DND-41 (cell line): ENCODE results near the gene GMPPB.

Experiments used
- ATAC-seq: fragments of 200-7000 bp; cut with Tn5 transposase; 3 replicates; pipeline ENCODE4 v1.9.1; 2021; ENCODE audit warnings: low read depth; ENCODE audit not compliant: insufficient read depth
- DNase-seq: peaks from one replicate; pipeline ENCODE4 v3.0.0-alpha.2; 2020
- H2AFZ ChIP-seq: 2 replicates; pipeline ENCODE4 v1.6.0; 2012; ENCODE audit warnings: low read depth, low read length
- H3K27ac ChIP-seq: 2 replicates; pipeline ENCODE4 v1.5.1; 2012; ENCODE audit warnings: low read length, inconsistent platforms
- H3K27me3 ChIP-seq: fragments of 200-600 bp; sonication (generic); 2 replicates; pipeline ENCODE4 v1.6.0; 2012; ENCODE audit warnings: low read length, mild to moderate bottlenecking, inconsistent platforms; ENCODE audit not compliant: insufficient read depth, poor library complexity
- H3K36me3 ChIP-seq: 2 replicates; pipeline ENCODE4 v1.5.1; 2012; ENCODE audit warnings: low read length, inconsistent platforms; ENCODE audit not compliant: insufficient read depth
- H3K4me1 ChIP-seq: 2 replicates; pipeline ENCODE4 v1.5.1; 2012; ENCODE audit warnings: mild to moderate bottlenecking, low read length; ENCODE audit not compliant: insufficient read depth
- H3K4me2 ChIP-seq: 2 replicates; pipeline ENCODE4 v1.6.0; 2012; ENCODE audit warnings: mild to moderate bottlenecking, moderate library complexity, low read length, inconsistent platforms; ENCODE audit not compliant: insufficient read depth
- H3K4me3 ChIP-seq, 2 experiments: fragments of 200-600 bp in 1 of 2; shearing (Covaris generic) in 1 of 2; 2 replicates each; pipeline ENCODE4 v1.5.1; 2012 to 2016; ENCODE audit warnings: inconsistent platforms in 2 of 2, low read length in 2 of 2, mild to moderate bottlenecking in 2 of 2, low read depth in 1 of 2, moderate library complexity in 1 of 2
- H3K79me2 ChIP-seq: 2 replicates; pipeline ENCODE4 v1.6.0; 2012; ENCODE audit warnings: low read length, inconsistent platforms; ENCODE audit not compliant: insufficient read depth
- H3K9ac ChIP-seq: 2 replicates; pipeline ENCODE4 v1.6.0; 2012; ENCODE audit warnings: low read depth, mild to moderate bottlenecking, inconsistent platforms, low read length, moderate library complexity
- H3K9me3 ChIP-seq: 2 replicates; pipeline ENCODE4 v1.5.1; 2012; ENCODE audit warnings: low read length, moderate library complexity, mild to moderate bottlenecking, inconsistent platforms; ENCODE audit not compliant: insufficient read depth, severe bottlenecking
- H4K20me1 ChIP-seq: 2 replicates; pipeline ENCODE4 v1.6.0; 2012; ENCODE audit warnings: low read length; ENCODE audit not compliant: insufficient read depth
- CTCF ChIP-seq: IDR thresholded peaks from 2 replicates; pipeline ENCODE4 v1.5.1; 2012; ENCODE audit warnings: borderline replicate concordance, low read length, moderate library complexity, mild to moderate bottlenecking; ENCODE audit not compliant: poor library complexity, severe bottlenecking; ENCODE audit errors: extremely low read depth
- EZH2 ChIP-seq: IDR thresholded peaks from 3 replicates; pipeline ENCODE4 v1.6.1; 2012; ENCODE audit warnings: borderline replicate concordance, low read depth, mild to moderate bottlenecking, moderate library complexity, low read length, inconsistent platforms; ENCODE audit not compliant: severe bottlenecking

The GMPPB gene

DNA sequence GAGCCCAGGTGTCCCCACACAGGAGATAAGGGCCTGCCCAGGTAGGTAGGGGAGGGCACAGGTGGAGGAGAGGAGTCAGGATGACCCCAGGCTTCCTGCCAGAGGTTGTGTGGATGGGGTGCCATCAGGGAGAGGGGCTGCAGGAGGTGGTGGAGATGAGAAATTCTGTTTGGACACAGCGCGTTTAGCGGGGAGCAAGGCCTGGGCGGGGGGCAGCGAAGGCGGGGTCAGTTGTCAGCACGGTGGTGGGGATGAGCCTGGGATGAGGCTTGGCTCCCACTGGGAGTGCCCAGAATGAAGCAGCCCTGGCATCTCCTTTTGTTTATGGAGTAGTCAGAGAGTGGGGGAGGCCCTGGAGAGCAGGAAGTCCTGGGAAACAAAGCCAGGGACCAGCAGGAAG, 19.8 kb downstream of the GMPPB start:
- H2AFZ ChIP-seq, result no peak overlapping the region
- H3K4me3 ChIP-seq, result no peak overlapping the region
- H3K4me1 ChIP-seq, result no peaks in the 10 kb centered on the region
- peaks cover 4% of the 10 kb centered on the region; the same call in 1 of the 2 replicates for H4K20me1 ChIP-seq
- no peak overlapping the region for H3K4me2 ChIP-seq
- no peaks in the 10 kb centered on the region for H3K79me2 ChIP-seq
- TF ChIP-seq EZH2, result no peak
- TF ChIP-seq CTCF, result no peak
- H3K9ac ChIP-seq, result no peak overlapping the region
- no peaks in the 10 kb centered on the region for H3K27me3 ChIP-seq
- H3K36me3 ChIP-seq, result peaks cover 69% of the 10 kb centered on the region
- H3K27ac ChIP-seq, result no peak overlapping the region
- ATAC-seq (no peak), DNase-seq (no peak)
- no peaks in the 10 kb centered on the region for H3K9me3 ChIP-seq

GRCh38 chr3:49703443-49703927, 20.3 kb downstream of the GMPPB start:
- H3K4me3 ChIP-seq, result no peak overlapping the region
- H3K36me3 ChIP-seq, result peaks cover 73% of the 10 kb centered on the region
- H3K27ac ChIP-seq, result no peak overlapping the region
- no peaks in the 10 kb centered on the region for H3K79me2 ChIP-seq
- no peaks in the 10 kb centered on the region for H3K4me1 ChIP-seq
- peaks cover 4% of the 10 kb centered on the region; the same call in 1 of the 2 replicates for H4K20me1 ChIP-seq
- H3K9ac ChIP-seq, result no peak overlapping the region
- ATAC-seq (peak; percentile 98), DNase-seq (peak; percentile 74)
- TF ChIP-seq EZH2 (no peak), CTCF (peak; percentile 94)
- H2AFZ ChIP-seq, result no peak overlapping the region
- no peaks in the 10 kb centered on the region for H3K9me3 ChIP-seq
- no peaks in the 10 kb centered on the region for H3K27me3 ChIP-seq
- H3K4me2 ChIP-seq, result no peak overlapping the region

DNA sequence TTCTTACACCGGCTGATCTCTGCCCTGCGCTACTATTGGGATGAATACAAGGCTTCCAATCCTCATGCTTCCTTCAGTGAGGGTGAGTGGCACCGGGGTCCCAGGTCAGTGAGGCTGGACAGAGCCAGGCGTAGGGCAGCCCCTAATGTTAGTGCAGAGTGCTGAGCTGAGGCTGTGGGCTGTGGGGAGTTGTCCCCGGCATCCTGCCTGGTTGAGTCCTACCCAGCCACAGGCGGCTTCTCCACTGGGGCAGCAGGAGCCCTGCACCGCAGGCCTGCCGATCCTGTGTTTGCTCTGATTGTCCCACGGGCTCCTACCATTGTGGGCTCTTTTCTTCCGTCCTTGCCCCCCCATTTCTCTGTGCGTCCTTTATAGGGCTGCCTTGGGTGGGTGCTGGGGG, 21.1 kb downstream of the GMPPB start:
- ATAC-seq (no peak), DNase-seq (no peak)
- H3K4me2 ChIP-seq, result no peak overlapping the region
- no peaks in the 10 kb centered on the region for H3K27me3 ChIP-seq
- no peaks in the 10 kb centered on the region for H3K9me3 ChIP-seq
- no peak overlapping the region for H3K4me3 ChIP-seq
- no peak overlapping the region for H3K27ac ChIP-seq
- H3K4me1 ChIP-seq, result no peaks in the 10 kb centered on the region
- no peaks in the 10 kb centered on the region for H3K79me2 ChIP-seq
- no peak overlapping the region for H3K9ac ChIP-seq
- H4K20me1 ChIP-seq, result peaks cover 4% of the 10 kb centered on the region; the same call in 1 of the 2 replicates
- peaks cover 80% of the 10 kb centered on the region for H3K36me3 ChIP-seq
- TF ChIP-seq EZH2 (no peak), CTCF (no peak)
- H2AFZ ChIP-seq, result no peak overlapping the region
